KOPT-K1 (cell line): ENCODE data around the gene LRRC34.

Source experiments
- H3K27ac ChIP-seq: fragments of 200-600 bp; sonication (generic); 2 replicates; pipeline ENCODE4 v1.5.1; 2016; ENCODE audit warnings: antibody characterized with exemption, mild to moderate bottlenecking, low read depth, low read length; ENCODE audit not compliant: poor library complexity, severe bottlenecking
- H3K36me3 ChIP-seq: fragments of 200-600 bp; sonication (generic); 2 replicates; pipeline ENCODE4 v1.5.1; 2017; ENCODE audit warnings: antibody characterized with exemption, mild to moderate bottlenecking, low read length, moderate library complexity; ENCODE audit not compliant: insufficient read depth
- H3K9me3 ChIP-seq: fragments of 200-600 bp; sonication (generic); 2 replicates; pipeline ENCODE4 v1.5.1; 2017; ENCODE audit warnings: antibody characterized with exemption, low read length, mild to moderate bottlenecking; ENCODE audit not compliant: insufficient read depth, poor library complexity, severe bottlenecking

The LRRC34 gene

GRCh38 chr3:169812332-169813235, at the start of gene LRRC34, which contains the start of gene LRRIQ4:
LRRC34 (minus strand) TSS chr3:169812904; CDS start chr3:169812548, 356 bp downstream.
LRRIQ4 (plus strand) TSS chr3:169812870; CDS start chr3:169821922, 9,052 bp downstream.
- Histone ChIP-seq H3K27ac (peak within 1 kb of the TSS; percentile 76), H3K9me3 (peaks cover 13% of the 10 kb centered on the region), H3K36me3 (peaks cover 5% of the 10 kb centered on the region; the same call in 1 of the 2 replicates)

- no peak overlapping the region for H3K27ac ChIP-seq
- no peaks in the 10 kb centered on the region for H3K36me3 ChIP-seq
- no peaks in the 10 kb centered on the region for H3K9me3 ChIP-seq
Measured at GRCh38 chr3:169861871-169862270, 49.2 kb upstream of the LRRC34 start.

GRCh38 chr3:169857811-169858210, 45.1 kb upstream of the LRRC34 start:
- no peak overlapping the region for H3K27ac ChIP-seq
- no peaks in the 10 kb centered on the region for H3K9me3 ChIP-seq
- no peaks in the 10 kb centered on the region for H3K36me3 ChIP-seq

GRCh38 chr3:169855514-169855913, 42.8 kb upstream of the LRRC34 start:
- no peak overlapping the region for H3K27ac ChIP-seq
- H3K36me3 ChIP-seq, result no peaks in the 10 kb centered on the region
- H3K9me3 ChIP-seq, result no peaks in the 10 kb centered on the region

- Histone ChIP-seq H3K27ac (no peak overlapping the region), H3K9me3 (no peaks in the 10 kb centered on the region), H3K36me3 (no peaks in the 10 kb centered on the region)
Measured at GRCh38 chr3:169850618-169851017, 37.9 kb upstream of the LRRC34 start.

- no peak overlapping the region for H3K27ac ChIP-seq
- no peaks in the 10 kb centered on the region for H3K9me3 ChIP-seq
- no peaks in the 10 kb centered on the region for H3K36me3 ChIP-seq
Measured at GRCh38 chr3:169848741-169849140, 36.0 kb upstream of the LRRC34 start.

GRCh38 chr3:169847896-169848295, 35.2 kb upstream of the LRRC34 start:
- Histone ChIP-seq H3K9me3 (no peaks in the 10 kb centered on the region), H3K36me3 (no peaks in the 10 kb centered on the region), H3K27ac (no peak overlapping the region)

GRCh38 chr3:169846458-169847193, 33.9 kb upstream of the LRRC34 start:
- H3K36me3 ChIP-seq, result no peaks in the 10 kb centered on the region
- no peak overlapping the region for H3K27ac ChIP-seq
- no peaks in the 10 kb centered on the region for H3K9me3 ChIP-seq

- no peaks in the 10 kb centered on the region for H3K36me3 ChIP-seq
- no peaks in the 10 kb centered on the region for H3K9me3 ChIP-seq
- no peak overlapping the region for H3K27ac ChIP-seq
Measured at GRCh38 chr3:169842960-169843359, 30.3 kb upstream of the LRRC34 start.

- H3K9me3 ChIP-seq, result no peaks in the 10 kb centered on the region
- no peak overlapping the region for H3K27ac ChIP-seq
- H3K36me3 ChIP-seq, result no peaks in the 10 kb centered on the region
Measured at GRCh38 chr3:169841171-169841570, 28.5 kb upstream of the LRRC34 start.

GRCh38 chr3:169838511-169839030, 25.9 kb upstream of the LRRC34 start:
- Histone ChIP-seq H3K27ac (no peak overlapping the region), H3K36me3 (no peaks in the 10 kb centered on the region), H3K9me3 (no peaks in the 10 kb centered on the region)

GRCh38 chr3:169836942-169837275, 24.2 kb upstream of the LRRC34 start:
- no peaks in the 10 kb centered on the region for H3K36me3 ChIP-seq
- no peaks in the 10 kb centered on the region for H3K9me3 ChIP-seq
- H3K27ac ChIP-seq, result no peak overlapping the region

GRCh38 chr3:169836078-169836941, 23.6 kb upstream of the LRRC34 start:
- Histone ChIP-seq H3K27ac (no peak overlapping the region), H3K9me3 (no peaks in the 10 kb centered on the region), H3K36me3 (no peaks in the 10 kb centered on the region)

GRCh38 chr3:169835533-169835932, 22.8 kb upstream of the LRRC34 start:
- H3K27ac ChIP-seq, result no peak overlapping the region
- no peaks in the 10 kb centered on the region for H3K9me3 ChIP-seq
- H3K36me3 ChIP-seq, result no peaks in the 10 kb centered on the region
